Sigmoid colon (tissue), 4 donors: ENCODE measurements around the gene FUT9.

Source experiments
- CTCF ChIP-seq, 4 experiments: fragments of 450-650 bp in 3 of 4; fragments of 200-600 bp in 1 of 4; IDR thresholded peaks; one replicate each; pipeline ENCODE4 v1.5.1; 2016 to 2019; ENCODE audit warnings: antibody characterized with exemption in 4 of 4, mild to moderate bottlenecking in 3 of 4, moderate library complexity in 2 of 4
- EP300 ChIP-seq, 4 donors: sonication (generic); formaldehyde crosslinking; IDR thresholded peaks; one replicate each; pipeline ENCODE4 v1.6.1; 2017; ENCODE audit warnings: antibody characterized with exemption in 4 of 4
- POLR2A ChIP-seq, 2 donors: fragments of 450-650 bp; IDR thresholded peaks; one replicate each; pipeline ENCODE4 v1.6.1; 2016; ENCODE audit warnings: antibody characterized with exemption in 2 of 2, mild to moderate bottlenecking in 2 of 2, moderate library complexity in 2 of 2
- POLR2AphosphoS5 ChIP-seq, 4 donors: sonication (generic); formaldehyde crosslinking; IDR thresholded peaks; one replicate each; pipeline ENCODE4 v1.6.1; 2017; ENCODE audit warnings: antibody characterized with exemption in 4 of 4

GRCh38 chr6:96058082-96058481 lies 42.3 kb downstream of the FUT9 start:
- TF ChIP-seq POLR2AphosphoS5 (IDR thresholded peaks at IDR 0.05), result no peak
- no peak for TF ChIP-seq POLR2A (IDR thresholded peaks at IDR 0.05)
- TF ChIP-seq CTCF (IDR thresholded peaks at IDR 0.05), result no peak
- no peak for TF ChIP-seq EP300 (IDR thresholded peaks at IDR 0.05)
